Measurements from ENCODE around the gene C1QTNF7.

C1QTNF7 gene

GRCh38 chr4:15427701-15428100 lies at the start of gene C1QTNF7:
Gene C1QTNF7 (plus strand): TSS chr4:15428033. CDS start chr4:15435744, 7,711 bp downstream.
- TF ChIP-seq ZNF274 (IDR thresholded peaks at IDR 0.05; ENCODE audit: low read depth, low read length), result no peak
- no peak within 1 kb of the TSS for H3K4me3 ChIP-seq (ENCODE audit: low read length)

GRCh38 chr4:15378062-15378461 lies 49.8 kb upstream of the C1QTNF7 start:
- no peak overlapping the region for H3K4me3 ChIP-seq (ENCODE audit: low read length)
- TF ChIP-seq ZNF274 (IDR thresholded peaks at IDR 0.05; ENCODE audit: low read depth, low read length), result no peak

- no peak for TF ChIP-seq ZNF274 (IDR thresholded peaks at IDR 0.05; ENCODE audit: low read depth, low read length)
- no peak overlapping the region for H3K4me3 ChIP-seq (ENCODE audit: low read length)
Measured at GRCh38 chr4:15378493-15378892, 49.3 kb upstream of the C1QTNF7 start.

- no peak for TF ChIP-seq ZNF274 (IDR thresholded peaks at IDR 0.05; ENCODE audit: low read depth, low read length)
Measured at GRCh38 chr4:15381806-15382338, 46.0 kb upstream of the C1QTNF7 start.

GRCh38 chr4:15382669-15383273 lies 45.1 kb upstream of the C1QTNF7 start:
- H3K4me3 ChIP-seq (ENCODE audit: low read length), result no peak overlapping the region
- no peak for TF ChIP-seq ZNF274 (IDR thresholded peaks at IDR 0.05; ENCODE audit: low read depth, low read length)

More at GRCh38 chr4:15381806-15382338, 46.0 kb upstream of the C1QTNF7 start:
- H3K4me3 ChIP-seq (ENCODE audit: low read length), result no peak overlapping the region

- TF ChIP-seq ZNF274 (IDR thresholded peaks at IDR 0.05; ENCODE audit: low read depth, low read length), result no peak
Measured at GRCh38 chr4:15385515-15385914, 42.3 kb upstream of the C1QTNF7 start.

GRCh38 chr4:15385928-15386327 lies 41.9 kb upstream of the C1QTNF7 start:
- no peak overlapping the region for H3K4me3 ChIP-seq (ENCODE audit: low read length)
- no peak for TF ChIP-seq ZNF274 (IDR thresholded peaks at IDR 0.05; ENCODE audit: low read depth, low read length)

More at GRCh38 chr4:15385515-15385914, 42.3 kb upstream of the C1QTNF7 start:
- H3K4me3 ChIP-seq (ENCODE audit: low read length), result no peak overlapping the region

GRCh38 chr4:15390494-15390893 lies 37.3 kb upstream of the C1QTNF7 start:
- no peak overlapping the region for H3K4me3 ChIP-seq (ENCODE audit: low read length)
- TF ChIP-seq ZNF274 (IDR thresholded peaks at IDR 0.05; ENCODE audit: low read depth, low read length), result no peak

- TF ChIP-seq ZNF274 (IDR thresholded peaks at IDR 0.05; ENCODE audit: low read depth, low read length), result no peak
- H3K4me3 ChIP-seq (ENCODE audit: low read length), result no peak overlapping the region
Measured at GRCh38 chr4:15392053-15392805, 35.6 kb upstream of the C1QTNF7 start.

- TF ChIP-seq ZNF274 (IDR thresholded peaks at IDR 0.05; ENCODE audit: low read depth, low read length), result no peak
- H3K4me3 ChIP-seq (ENCODE audit: low read length), result no peak overlapping the region
Measured at GRCh38 chr4:15395311-15395710, 32.5 kb upstream of the C1QTNF7 start.

GRCh38 chr4:15396157-15396800 lies 31.6 kb upstream of the C1QTNF7 start:
- no peak for TF ChIP-seq ZNF274 (IDR thresholded peaks at IDR 0.05; ENCODE audit: low read depth, low read length)
- no peak overlapping the region for H3K4me3 ChIP-seq (ENCODE audit: low read length)

- TF ChIP-seq ZNF274 (IDR thresholded peaks at IDR 0.05; ENCODE audit: low read depth, low read length), result no peak
- no peak overlapping the region for H3K4me3 ChIP-seq (ENCODE audit: low read length)
Measured at GRCh38 chr4:15398001-15398400, 29.8 kb upstream of the C1QTNF7 start.

- no peak for TF ChIP-seq ZNF274 (IDR thresholded peaks at IDR 0.05; ENCODE audit: low read depth, low read length)
Measured at GRCh38 chr4:15398732-15399131, 29.1 kb upstream of the C1QTNF7 start.

GRCh38 chr4:15400226-15400625 lies 27.6 kb upstream of the C1QTNF7 start:
- TF ChIP-seq ZNF274 (IDR thresholded peaks at IDR 0.05; ENCODE audit: low read depth, low read length), result no peak
- H3K4me3 ChIP-seq (ENCODE audit: low read length), result no peak overlapping the region; the same call in 1 of the 2 replicates

More at GRCh38 chr4:15398732-15399131, 29.1 kb upstream of the C1QTNF7 start:
- H3K4me3 ChIP-seq (ENCODE audit: low read length), result no peak overlapping the region

All from GM08714 (cell line).